HG02623 (cell line): ENCODE results near the gene DNM2.
"Not testable (repeated sequence)": the region's sequence is repeated elsewhere in the genome, so short reads cannot be mapped to it uniquely, and the experiment has no call there.

Experiments used
- ATAC-seq: cut with Tn5 transposase; IDR thresholded peaks from one replicate; pipeline ENCODE4 v1.9.1; 2021; ENCODE audit warnings: moderate library complexity; ENCODE audit not compliant: unreplicated experiment

Gene DNM2

DNA sequence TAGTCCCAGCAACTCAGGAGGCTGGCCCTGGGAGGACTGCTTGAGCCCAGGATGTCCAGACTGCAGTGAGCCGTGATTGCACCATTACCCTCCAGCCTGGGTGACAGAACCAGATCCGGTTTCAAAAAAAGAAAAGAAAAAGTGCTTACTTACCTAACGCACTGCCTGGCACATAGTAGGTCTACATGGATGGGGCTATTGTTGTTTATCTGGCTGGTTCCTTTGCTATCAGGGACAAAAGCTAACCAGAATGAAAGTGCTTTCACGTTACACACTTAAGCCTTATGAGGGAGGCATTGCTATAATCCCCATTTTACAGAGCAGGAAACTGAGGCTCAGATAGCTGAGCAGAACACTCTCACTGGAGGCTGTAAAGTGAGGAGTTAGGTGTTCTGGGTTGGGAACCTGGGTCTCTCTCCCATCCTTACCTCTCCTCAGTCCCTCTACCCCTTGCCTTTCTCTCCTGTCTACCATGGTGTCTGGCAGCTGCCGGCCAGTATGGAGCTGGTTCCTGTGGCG, 2.8 kb downstream of the DNM2 start:
- no peak for ATAC-seq

DNA sequence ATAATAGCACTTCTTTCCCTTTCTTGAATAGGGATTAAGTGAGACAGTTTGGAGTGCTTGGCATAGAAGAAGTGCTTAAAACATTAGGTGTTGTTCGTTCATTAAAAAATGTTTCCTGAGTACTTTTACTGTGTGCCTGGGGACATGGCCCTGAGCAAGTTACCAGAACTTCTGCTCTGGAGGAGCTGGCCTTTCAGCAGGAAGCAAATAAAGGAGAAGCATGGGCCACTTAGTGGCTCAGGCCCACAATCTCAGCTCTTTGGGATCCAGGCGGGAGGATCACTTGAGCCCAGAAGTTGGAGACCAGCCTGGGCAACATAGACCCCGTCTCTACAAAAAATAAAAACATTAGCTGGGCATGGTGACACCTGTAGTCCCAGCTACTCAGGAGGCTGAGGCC, 5.7 kb downstream of the DNM2 start:
- ATAC-seq = no peak

DNA sequence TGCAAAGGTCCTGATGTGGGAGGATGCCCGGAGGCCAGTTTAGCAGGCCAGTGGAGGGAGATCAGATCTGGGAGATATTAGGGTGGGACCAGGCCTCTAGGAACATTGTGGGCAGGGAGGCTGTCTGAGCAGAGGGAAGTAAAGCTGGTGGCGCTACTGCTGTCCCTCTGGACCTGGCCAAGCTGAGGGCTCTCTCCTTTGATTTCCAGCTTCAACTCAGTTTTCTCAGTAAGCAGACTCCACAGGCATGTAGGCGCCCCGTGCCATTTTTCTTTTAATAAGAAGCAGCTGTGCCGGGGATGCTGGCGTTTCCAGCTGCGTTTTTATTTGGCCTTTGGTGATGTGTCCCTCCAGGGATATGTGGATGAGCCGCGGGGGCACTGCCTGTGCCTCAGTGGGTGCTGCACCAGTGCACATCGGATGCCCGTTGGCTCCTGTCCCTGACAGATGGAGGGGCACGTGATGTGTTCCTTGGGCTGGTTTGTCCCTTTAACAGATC, 6.7 kb downstream of the DNM2 start:
- ATAC-seq = no peak

DNA sequence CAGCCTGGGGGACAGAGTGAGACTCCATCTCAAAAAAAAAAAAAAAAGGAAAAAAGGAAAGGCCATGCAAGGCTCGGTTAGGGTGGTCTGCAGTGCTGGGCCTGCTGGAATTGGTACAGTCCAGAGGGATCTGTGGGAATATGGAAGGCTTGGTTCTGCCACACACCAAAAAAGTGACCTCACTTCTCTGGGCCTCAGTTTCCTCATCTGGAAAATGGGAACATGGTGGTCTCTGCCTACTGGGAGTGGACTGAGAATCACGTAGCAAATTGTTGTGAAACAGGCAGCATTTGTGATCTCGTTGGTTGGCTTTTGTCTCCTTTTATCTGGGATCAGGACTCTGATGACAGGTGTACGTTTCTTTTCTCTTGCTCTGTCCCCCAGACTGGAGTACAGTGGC, 7.5 kb downstream of the DNM2 start:
- ATAC-seq = no peak

DNA sequence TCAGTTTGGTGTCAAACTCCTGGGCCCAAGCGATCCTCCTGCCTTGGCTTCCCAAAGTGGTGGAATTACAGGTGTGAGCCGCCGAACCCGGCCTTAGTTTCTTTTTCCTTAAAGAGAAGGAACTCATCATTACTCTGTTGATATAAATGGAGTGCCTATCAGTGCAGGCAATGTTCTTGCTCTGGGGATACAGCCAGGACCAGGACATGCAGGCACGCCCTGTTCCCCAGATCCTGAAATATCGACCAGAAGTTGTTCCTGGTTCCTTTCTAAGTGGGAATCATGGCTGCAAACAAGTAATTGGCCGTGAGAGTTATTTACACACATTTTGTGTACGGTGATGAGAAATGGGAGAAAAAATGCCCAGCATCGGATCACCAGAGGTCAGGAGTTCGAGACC, 8.4 kb downstream of the DNM2 start:
- no peak for ATAC-seq

DNA sequence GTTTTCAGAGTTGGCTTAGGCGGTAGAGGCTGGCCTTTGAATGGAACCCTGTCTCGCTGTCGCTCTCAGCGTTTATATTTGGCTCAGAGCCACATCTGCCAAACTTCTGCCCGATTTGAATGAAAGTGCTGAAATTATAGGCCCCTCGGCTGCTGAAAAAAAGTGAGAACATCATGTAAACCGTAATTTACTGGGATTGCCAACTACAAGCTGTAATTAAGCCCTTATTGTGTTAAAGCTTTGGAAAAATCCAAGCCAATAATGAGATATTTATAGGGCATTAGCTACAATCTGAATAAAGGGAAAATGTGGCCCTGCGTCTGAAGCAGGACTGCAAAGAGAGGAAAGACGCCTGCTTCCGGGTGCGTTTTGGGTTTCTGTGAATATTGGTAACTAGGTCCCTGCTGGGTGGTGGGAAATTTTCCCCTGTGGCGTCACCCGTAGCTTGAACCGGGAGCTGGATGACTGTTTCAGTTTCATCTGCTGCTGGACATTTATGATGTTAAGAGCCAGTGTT, 9.9 kb downstream of the DNM2 start:
- ATAC-seq = no peak

DNA sequence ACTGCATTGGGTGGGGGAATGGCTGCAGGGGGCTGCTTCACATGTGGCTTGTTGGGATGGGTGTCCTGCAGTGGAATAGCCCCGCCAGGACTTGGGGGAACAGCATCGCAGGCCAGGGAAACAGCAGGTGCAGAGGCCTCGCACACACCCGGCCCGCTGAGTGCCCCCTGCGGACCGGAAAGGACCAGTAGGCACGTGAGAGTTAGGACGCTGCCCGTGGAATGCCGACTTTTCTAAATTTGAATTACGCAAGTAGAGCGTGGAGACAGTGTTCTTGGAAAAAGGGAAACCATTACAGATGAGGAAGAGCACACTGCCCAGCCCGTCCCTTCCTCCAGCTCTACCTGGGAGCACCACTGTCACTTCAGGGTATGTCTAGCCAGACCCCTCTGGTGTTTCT, 11.5 kb downstream of the DNM2 start:
- ATAC-seq = no peak

DNA sequence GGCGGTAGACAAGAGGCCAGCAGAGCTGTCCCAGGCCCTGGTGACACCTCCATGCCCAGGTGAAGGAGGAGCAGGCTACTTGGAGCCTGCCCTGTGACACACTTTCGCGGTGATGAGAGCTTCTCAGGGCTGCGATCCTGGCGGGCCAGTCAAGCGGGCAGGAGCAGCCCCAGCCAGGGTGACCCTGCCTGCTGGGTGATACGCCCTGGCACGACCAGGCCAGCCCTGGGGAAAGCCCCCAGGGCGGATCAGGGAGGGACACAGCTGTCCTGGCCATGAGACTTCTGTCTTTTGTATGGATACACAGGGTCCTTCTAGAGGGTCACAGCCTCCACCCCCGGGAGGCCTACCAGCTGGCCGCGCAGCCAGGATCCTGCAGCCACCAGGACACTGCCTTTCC, 13.1 kb downstream of the DNM2 start:
- no peak for ATAC-seq

DNA sequence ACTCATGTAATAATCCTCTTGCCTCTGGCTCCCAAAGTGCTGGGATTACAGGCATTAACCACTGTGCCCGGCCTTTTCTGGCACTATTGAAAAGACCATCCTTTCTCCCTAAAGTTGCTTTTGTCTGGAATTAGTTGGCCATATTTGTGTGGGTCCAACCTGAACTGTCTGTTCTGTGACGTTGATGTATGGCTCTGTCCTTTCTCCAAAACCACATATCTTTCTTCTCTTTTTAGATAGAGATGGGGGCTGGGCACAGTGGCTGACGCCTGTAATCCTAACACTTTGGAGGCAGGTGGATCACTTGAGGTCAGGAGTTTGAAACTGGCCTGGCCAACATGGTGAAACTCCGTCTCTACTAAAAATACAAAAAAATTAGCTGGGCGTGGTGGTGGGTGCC, 17.9 kb downstream of the DNM2 start:
- no peak for ATAC-seq

DNA sequence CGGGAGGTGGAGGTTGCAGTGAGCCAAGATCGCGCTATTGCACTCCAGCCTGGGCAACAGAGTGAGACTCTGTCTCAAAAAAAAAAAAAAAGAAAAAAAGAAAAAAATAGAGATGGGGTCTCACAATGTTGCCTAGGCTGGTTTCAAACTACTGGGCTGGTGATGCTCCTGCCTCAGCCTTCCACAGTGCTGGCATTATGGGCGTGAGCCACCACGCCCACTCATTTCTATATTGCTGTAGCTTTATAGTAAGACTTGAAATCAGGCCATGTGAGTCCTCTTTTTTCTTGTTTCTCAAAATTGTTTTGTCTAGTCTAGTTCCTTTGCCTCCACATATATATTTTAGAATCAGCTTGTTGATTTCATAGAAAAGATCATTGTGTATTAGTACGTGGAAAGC, 18.3 kb downstream of the DNM2 start:
- no peak for ATAC-seq

DNA sequence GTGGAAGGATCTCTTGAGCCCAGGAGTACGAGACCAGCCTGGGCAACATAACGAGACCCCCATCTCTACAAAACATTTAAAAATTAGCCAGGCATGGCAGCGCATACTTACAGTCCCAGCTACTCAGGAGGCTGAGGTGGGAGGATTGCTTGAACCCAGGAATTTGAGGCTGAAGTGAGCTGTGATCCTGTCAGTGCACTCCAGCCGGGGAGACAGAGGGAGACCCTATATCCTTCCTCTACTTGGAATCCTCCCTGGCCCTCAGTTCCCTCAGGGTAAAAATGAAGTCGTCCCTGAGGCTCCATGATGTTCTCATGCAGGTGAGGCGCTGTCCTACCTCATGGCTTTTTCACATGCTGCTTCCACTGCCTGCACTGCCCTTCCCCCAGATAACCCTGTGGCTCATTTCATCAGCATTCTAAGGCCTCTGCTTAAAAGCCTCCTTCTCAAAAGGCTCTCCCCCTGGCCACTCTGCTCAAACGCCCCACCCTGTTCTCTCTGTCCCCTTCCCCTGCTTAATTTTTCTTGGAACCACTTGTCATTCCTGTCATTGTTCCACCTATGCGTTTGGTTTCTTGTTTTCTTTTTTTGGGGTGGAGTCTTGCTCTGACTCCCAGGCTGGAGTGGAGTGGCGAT, 19.2 kb downstream of the DNM2 start:
- no peak for ATAC-seq

DNA sequence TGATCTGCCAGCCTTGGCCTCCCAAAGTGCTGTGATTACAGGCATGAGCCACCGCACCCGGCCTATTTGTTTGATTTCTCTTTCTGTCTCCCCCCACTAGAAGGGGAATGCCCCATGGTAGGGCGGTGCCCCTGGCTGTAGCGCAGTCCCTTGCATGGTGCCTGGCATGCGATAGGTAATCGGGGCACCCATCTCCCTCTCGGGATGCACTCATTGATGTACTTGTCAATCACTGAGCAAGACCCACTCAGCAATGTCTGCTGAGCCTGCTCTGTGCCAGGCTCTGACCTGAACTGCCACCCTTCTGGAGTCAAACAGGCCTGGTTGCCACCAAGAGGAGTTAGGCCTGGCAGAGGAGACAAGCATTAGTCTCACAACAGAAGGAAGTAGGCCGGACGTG, 19.8 kb downstream of the DNM2 start:
- ATAC-seq = no peak

DNA sequence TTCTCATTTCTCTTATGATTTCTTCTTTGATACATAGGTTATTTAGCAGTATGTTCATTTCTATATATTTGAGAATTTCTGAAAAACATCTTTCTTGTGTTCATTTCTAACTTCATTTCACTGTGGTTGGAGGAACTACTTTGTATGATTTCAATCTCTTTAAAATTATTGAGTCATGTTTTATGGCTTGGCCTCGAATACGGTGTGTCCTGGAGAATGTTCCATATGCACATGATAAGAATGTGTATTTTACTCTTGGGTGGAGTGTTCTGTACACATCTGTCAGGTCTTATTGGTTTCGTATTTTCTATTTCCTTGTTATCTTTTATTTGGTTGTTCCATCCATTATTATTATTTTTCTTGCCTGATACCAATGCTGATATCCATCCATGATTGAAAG, 22.9 kb downstream of the DNM2 start:
- no peak for ATAC-seq

DNA sequence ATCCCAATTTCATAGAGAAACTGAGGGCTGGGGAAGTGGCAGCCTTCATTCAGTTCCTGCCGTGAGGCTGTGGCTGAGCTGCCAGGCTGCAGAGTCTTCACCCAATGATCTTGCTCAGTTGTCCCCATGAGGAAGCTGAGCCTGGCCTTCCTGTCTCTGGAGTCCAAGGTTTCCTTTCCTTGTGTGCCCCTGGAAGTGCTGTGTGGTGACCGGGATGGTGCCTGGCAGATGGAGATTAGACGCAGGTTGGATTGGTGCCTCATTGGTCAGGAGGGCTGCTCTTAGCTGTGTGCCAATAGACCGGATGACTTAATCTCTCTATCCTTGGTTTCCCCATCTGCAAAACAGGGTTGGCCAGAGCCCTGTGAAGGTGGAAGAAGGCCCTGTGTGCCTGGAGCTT, 24.6 kb downstream of the DNM2 start:
- no peak for ATAC-seq

DNA sequence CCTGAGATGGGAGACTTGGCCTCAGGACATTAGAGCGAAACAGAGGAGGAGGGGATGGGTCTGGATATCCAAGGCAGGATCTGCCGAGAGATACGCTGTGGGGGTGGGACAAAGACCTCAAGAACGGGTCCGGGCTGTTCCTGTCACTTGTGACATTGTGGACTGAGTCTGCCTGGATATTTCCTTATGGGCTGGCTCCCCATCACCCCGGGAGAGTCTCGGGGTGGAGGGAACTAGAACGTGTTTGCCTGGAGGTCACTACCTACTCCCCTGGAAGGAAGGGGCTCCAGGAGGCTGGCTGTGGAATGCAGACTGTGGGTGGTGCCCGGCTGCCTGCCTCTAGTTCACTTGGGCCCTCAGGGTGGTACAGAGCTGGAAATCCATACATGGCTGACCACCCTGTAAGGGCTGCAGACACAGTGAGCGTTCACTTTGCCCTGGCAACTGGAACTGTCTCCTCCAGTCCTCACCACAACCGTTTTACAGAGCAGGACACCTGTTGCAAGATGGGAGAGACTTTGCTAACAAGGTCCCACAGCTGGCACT, 26.4 kb downstream of the DNM2 start:
- ATAC-seq = no peak

DNA sequence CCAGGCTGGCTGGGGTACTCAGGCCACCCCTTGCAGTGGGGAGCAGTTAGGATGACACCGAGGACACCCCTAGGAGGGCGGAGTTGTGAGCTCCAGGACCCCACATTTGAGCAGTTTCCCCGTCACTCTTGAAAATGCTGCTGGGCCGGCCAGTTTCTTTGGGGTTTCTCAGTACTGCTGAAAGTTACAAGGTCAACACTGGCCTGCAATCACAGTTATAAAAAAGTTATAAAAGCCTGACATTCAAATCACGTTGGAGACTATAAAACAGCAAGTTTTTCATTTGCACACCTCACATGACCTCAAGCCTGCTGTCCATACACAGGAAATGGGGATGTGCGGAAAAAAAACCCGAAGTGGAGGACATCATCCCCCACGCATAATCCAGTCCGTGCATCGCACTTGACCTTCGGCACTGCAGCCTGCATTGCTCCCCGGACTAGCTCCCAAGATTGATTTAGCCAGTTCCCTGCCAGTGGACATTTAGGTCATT, 27.0 kb downstream of the DNM2 start:
- ATAC-seq = no peak

DNA sequence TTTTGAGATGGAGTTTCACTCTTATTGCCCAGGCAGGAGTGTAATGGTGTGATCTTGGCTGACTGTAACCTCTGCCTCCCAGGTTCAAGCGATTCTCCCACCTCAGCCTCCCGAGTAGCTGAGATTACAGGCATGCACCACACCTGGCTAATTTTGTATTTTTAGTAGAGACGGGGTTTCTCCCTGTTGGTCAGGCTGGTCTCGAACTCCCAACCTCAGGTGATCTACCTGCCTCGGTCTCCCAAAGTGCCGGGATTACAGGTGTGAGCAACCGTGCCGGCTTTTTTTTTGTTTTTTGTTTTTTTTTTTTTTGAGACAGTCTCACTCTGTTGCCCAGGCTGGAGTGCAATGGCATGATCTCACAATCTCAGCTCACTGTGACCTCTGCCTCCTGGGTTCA, 28.6 kb downstream of the DNM2 start:
- ATAC-seq = not testable (repeated sequence)

DNA sequence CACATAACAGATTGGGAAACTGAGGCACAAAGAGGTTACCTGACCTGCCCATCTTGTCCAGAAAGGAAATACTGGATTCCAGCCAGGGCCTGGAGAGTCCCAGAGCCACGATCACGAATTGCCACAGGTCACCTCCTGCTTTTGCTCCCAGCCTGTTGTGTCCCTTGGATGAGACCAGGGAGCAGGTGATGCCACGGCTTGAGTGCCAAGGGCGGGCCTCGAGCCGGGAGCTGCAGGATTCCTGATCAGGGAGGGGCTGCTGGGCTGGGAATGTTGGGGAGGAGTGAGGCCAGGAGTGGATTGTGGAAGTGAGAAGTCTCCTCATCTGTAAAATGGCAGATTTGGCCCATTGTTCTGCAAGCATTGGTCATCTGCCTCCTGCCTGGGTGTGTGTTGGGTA, 29.4 kb downstream of the DNM2 start:
- no peak for ATAC-seq

DNA sequence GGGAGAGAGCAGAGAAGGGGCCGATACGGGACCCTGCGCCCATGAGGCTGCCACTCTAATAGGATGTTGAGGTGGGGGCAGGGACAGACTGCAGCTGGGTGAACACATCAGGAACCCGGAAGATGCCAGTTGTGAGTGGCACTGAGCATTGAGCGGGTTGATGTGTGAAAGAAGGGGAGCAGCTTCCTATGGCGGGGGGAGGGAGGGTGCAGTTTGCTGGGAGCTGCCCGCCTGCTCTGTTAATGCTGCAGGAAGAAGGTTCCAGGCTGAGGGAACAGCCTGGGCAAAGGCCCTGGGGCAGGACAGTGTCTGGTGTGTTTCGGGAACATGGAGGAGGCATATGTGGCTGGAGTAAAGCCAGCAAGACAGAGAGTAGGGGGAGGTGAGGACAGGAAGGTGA, 29.8 kb downstream of the DNM2 start:
- no peak for ATAC-seq

DNA sequence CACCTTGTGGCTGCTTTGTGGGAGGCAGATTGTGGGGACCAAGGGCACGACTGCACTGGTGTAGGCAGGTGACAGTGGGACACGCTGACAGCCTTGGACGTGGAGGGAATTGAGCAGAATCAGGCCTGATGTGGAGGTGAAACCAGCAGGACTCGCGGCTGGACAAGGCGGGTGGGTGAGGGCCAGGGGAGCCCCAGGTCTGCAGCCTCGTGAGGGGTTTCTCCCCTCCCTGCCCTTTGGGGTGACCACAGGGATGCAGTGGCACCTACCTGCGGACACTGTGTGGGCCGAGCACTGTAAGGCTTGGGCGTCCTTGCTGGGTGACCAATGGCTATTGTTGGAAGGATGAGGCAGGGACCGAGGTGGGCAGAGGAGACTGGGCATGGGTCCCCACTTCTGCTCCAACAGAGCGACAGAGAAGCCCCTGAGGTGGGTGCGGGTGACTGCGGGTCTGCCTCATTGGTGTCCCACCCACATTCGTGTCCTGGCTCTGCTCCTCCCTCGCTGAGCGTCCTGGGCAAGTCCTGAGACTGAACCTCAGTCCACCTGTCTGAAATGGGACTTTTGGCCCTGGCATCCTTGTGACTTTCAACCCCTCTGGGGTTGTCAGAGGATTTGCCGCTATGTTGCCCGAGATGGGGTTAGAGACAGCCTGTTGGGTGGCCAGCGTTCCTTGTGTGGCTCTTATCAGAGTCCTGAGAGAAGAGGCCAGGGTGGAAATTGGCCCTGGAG, 30.5 kb downstream of the DNM2 start:
- ATAC-seq = no peak

DNA sequence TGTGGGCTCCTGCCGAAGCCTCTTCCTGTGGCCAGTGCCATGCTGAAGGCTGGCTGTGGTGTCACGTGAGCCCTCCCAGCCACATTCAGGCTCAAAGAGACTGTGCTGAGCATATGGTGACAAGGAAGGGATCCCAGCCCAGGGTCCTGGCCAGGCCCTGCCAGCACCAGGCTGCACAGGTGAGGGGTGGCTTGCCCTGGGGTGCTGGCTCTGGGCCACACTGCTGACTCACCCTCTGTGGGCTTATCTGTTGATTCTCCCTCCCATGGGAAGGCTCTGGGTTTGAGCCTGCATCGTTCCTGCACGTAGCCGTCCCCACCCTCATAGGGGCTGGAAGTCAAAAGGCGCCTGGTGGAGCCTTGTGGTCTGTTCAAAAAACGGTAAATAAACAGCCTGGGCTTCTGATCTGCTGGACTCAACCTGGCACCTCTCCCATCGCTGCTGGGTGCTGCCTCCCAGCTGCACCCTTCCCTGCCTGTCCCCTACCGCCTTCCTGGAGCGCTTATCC, 31.1 kb downstream of the DNM2 start:
- no peak for ATAC-seq
